Measurements from ENCODE around the gene DNPEP.

DNA sequence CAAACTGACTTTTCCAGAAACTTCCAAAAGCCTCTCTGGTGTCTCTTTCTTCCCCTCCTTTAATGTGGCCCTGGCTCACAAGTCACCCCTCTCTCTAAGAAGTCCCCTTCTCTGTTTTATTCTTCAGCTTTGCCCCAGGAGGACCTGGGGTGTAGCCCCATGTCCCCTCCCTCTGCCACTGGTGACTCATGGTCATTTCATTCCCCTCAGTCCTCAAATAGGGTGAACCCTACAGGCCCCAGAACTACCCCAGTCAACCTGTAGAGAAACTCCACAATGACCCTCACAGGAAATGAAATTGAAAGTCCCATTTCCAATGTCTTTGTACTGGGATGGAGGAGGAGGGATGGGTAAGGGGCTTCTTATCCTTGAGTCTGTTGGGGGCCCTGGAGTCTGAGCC, 40.8 kb upstream of the DNPEP start:
- peak in 1 of 4 experiments; percentile 18 for TF ChIP-seq CTCF (IDR thresholded peaks at IDR 0.05)
- TF ChIP-seq EP300 (IDR thresholded peaks at IDR 0.05), result no peak
- peak in 1 of 2 donors; percentile 10 for TF ChIP-seq POLR2A (IDR thresholded peaks at IDR 0.05)
